MM.1S (cell line): ENCODE measurements around the gene TIMP2.

Source experiments
- DNase-seq: peaks from one replicate; pipeline ENCODE4 v3.0.0-alpha.2; 2015
- H2AFZ ChIP-seq: fragments of 300-600 bp; sonication (generic); 2 replicates; pipeline ENCODE4 v1.6.0; 2016; ENCODE audit warnings: antibody characterized with exemption, low read length
- H3F3A ChIP-seq: fragments of 300-600 bp; sonication (generic); 2 replicates; pipeline ENCODE4 v1.6.1; 2016; ENCODE audit warnings: mild to moderate bottlenecking, antibody characterized with exemption, low read length, moderate library complexity, mixed read lengths; ENCODE audit not compliant: insufficient read depth
- H3K27ac ChIP-seq: fragments of 300-600 bp; sonication (generic); 2 replicates; pipeline ENCODE4 v1.5.1; 2016; ENCODE audit warnings: mild to moderate bottlenecking, low read length
- H3K27me3 ChIP-seq: fragments of 300-600 bp; sonication (generic); replicated peaks from 2 replicates; pipeline ENCODE4 v1.6.0; 2016; ENCODE audit warnings: low read length; ENCODE audit not compliant: insufficient read depth
- H3K36me3 ChIP-seq: fragments of 300-600 bp; sonication (generic); replicated peaks from 2 replicates; pipeline ENCODE4 v1.6.1; 2016; ENCODE audit warnings: mild to moderate bottlenecking, low read length, mixed read lengths; ENCODE audit not compliant: insufficient read depth
- H3K4me1 ChIP-seq: fragments of 300-600 bp; sonication (generic); 2 replicates; pipeline ENCODE4 v1.6.1; 2016; ENCODE audit warnings: low read length, mixed read lengths
- H3K4me2 ChIP-seq: fragments of 300-600 bp; sonication (generic); 2 replicates; pipeline ENCODE4 v1.6.0; 2016; ENCODE audit warnings: low read depth, low read length
- H3K4me3 ChIP-seq: fragments of 300-600 bp; sonication (generic); 2 replicates; pipeline ENCODE4 v1.5.1; 2016; ENCODE audit warnings: low read length, mixed read lengths
- H3K79me2 ChIP-seq: fragments of 300-600 bp; sonication (generic); 2 replicates; pipeline ENCODE4 v1.6.1; 2016; ENCODE audit warnings: mixed run types, low read length, mixed read lengths
- H3K9ac ChIP-seq: fragments of 300-600 bp; sonication (generic); 2 replicates; pipeline ENCODE4 v1.6.1; 2016; ENCODE audit warnings: low read length, mixed read lengths
- H3K9me2 ChIP-seq: fragments of 300-600 bp; sonication (generic); replicated peaks from 2 replicates; pipeline ENCODE4 v1.6.1; 2016; ENCODE audit warnings: mild to moderate bottlenecking, low read length, mixed read lengths; ENCODE audit not compliant: insufficient read depth
- H3K9me3 ChIP-seq: fragments of 300-600 bp; sonication (generic); replicated peaks from 2 replicates; pipeline ENCODE4 v1.6.1; 2016; ENCODE audit warnings: mild to moderate bottlenecking, low read length, mixed read lengths; ENCODE audit not compliant: insufficient read depth
- H4K20me1 ChIP-seq: fragments of 300-600 bp; sonication (generic); 2 replicates; pipeline ENCODE4 v1.6.1; 2016; ENCODE audit warnings: mild to moderate bottlenecking, low read length, moderate library complexity, mixed read lengths; ENCODE audit not compliant: insufficient read depth
- EZH2 ChIP-seq: fragments of 300-600 bp; sonication (generic); optimal IDR thresholded peaks from 2 replicates; pipeline ENCODE3; 2017; ENCODE audit warnings: low read depth, mild to moderate bottlenecking, antibody characterized with exemption, low read length, mixed read lengths
- EZH2phosphoT487 ChIP-seq: fragments of 300-600 bp; sonication (generic); IDR thresholded peaks from 2 replicates; pipeline ENCODE4 v1.6.1; 2018; ENCODE audit warnings: antibody characterized with exemption, low read length
- TF ChIP-seq, protein P1 (sequence below): fragments of 300-600 bp; sonication (generic); IDR thresholded peaks from 2 replicates; pipeline ENCODE4 v1.5.1; 2016; ENCODE audit warnings: antibody characterized with exemption, low read length, mixed read lengths

TIMP2 gene

GRCh38 chr17:78826421-78826820 is 98.8 kb downstream of the TIMP2 start:
- H2AFZ ChIP-seq, result no peak overlapping the region
- no peaks in the 10 kb centered on the region; the same call in 1 of the 2 replicates for H3F3A ChIP-seq
- H3K79me2 ChIP-seq, result peaks cover 84% of the 10 kb centered on the region
- TF ChIP-seq EZH2phosphoT487 (no peak), EZH2 (no peak)
- TF ChIP-seq, protein P1, sequence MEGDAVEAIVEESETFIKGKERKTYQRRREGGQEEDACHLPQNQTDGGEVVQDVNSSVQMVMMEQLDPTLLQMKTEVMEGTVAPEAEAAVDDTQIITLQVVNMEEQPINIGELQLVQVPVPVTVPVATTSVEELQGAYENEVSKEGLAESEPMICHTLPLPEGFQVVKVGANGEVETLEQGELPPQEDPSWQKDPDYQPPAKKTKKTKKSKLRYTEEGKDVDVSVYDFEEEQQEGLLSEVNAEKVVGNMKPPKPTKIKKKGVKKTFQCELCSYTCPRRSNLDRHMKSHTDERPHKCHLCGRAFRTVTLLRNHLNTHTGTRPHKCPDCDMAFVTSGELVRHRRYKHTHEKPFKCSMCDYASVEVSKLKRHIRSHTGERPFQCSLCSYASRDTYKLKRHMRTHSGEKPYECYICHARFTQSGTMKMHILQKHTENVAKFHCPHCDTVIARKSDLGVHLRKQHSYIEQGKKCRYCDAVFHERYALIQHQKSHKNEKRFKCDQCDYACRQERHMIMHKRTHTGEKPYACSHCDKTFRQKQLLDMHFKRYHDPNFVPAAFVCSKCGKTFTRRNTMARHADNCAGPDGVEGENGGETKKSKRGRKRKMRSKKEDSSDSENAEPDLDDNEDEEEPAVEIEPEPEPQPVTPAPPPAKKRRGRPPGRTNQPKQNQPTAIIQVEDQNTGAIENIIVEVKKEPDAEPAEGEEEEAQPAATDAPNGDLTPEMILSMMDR, result no peak
- no peak for DNase-seq
- peaks cover 24% of the 10 kb centered on the region; the same call in 1 of the 2 replicates for H3K36me3 ChIP-seq
- no peak overlapping the region for H3K27ac ChIP-seq
- H3K4me2 ChIP-seq, result no peak overlapping the region
- no peaks in the 10 kb centered on the region for H4K20me1 ChIP-seq
- H3K9me3 ChIP-seq, result no peaks in the 10 kb centered on the region
- H3K4me3 ChIP-seq, result no peak overlapping the region
- no peaks in the 10 kb centered on the region for H3K27me3 ChIP-seq
- H3K4me1 ChIP-seq, result no peaks in the 10 kb centered on the region
- H3K9me2 ChIP-seq, result no peaks in the 10 kb centered on the region
- no peak overlapping the region for H3K9ac ChIP-seq

DNA sequence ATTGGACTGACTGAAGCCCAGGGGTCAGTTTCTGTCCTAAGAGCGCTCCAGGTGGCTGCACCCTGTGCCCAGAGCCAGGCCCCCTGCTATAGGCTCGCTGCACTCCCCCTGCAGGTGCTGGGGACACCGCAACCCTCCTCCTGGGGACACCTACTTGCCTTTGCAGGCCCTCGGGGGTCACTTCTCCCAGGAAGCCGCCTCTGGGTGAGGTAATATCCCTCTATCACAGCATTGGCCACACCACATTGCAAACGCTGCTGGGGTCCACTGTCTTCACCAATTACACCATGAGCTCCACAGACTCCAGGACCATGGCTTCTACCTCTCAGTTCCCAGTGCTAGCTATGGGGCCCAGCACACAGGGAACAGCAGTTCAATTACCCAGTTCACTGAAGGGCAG is 99.5 kb downstream of the TIMP2 start:
- H3K9me3 ChIP-seq, result no peaks in the 10 kb centered on the region
- H3K9me2 ChIP-seq, result no peaks in the 10 kb centered on the region
- no peak for TF ChIP-seq EZH2
- TF ChIP-seq EZH2phosphoT487, result no peak
- TF ChIP-seq, protein P1, result no peak
- H3K4me1 ChIP-seq, result no peaks in the 10 kb centered on the region
- H3K36me3 ChIP-seq, result peaks cover 24% of the 10 kb centered on the region; the same call in 1 of the 2 replicates
- no peaks in the 10 kb centered on the region; the same call in 1 of the 2 replicates for H3F3A ChIP-seq
- no peaks in the 10 kb centered on the region for H3K27me3 ChIP-seq
- H3K4me3 ChIP-seq, result no peak overlapping the region
- H3K79me2 ChIP-seq, result peaks cover 82% of the 10 kb centered on the region
- no peak overlapping the region for H2AFZ ChIP-seq
- H3K9ac ChIP-seq, result no peak overlapping the region
- no peak for DNase-seq
- H3K4me2 ChIP-seq, result no peak overlapping the region
- H3K27ac ChIP-seq, result no peak overlapping the region
- H4K20me1 ChIP-seq, result no peaks in the 10 kb centered on the region

GRCh38 chr17:78824240-78824639 is 100.9 kb downstream of the TIMP2 start:
- DNase-seq, result no peak

More at GRCh38 chr17:78824240-78824639, 100.9 kb downstream of the TIMP2 start:
- H3F3A ChIP-seq, result peaks cover 2% of the 10 kb centered on the region; the same call in 1 of the 2 replicates
- H3K4me1 ChIP-seq, result peaks cover 3% of the 10 kb centered on the region; the same call in 1 of the 2 replicates
- H3K4me2 ChIP-seq, result no peak overlapping the region
- no peaks in the 10 kb centered on the region for H3K9me3 ChIP-seq
- H3K4me3 ChIP-seq, result no peak overlapping the region
- H3K9me2 ChIP-seq, result no peaks in the 10 kb centered on the region
- no peak overlapping the region for H3K9ac ChIP-seq
- H3K36me3 ChIP-seq, result peaks cover 27% of the 10 kb centered on the region; the same call in 1 of the 2 replicates
- no peak overlapping the region for H3K27ac ChIP-seq
- peaks cover 80% of the 10 kb centered on the region for H3K79me2 ChIP-seq
- TF ChIP-seq EZH2phosphoT487 (no peak), EZH2 (no peak)
- TF ChIP-seq, protein P1, result no peak
- H4K20me1 ChIP-seq, result no peaks in the 10 kb centered on the region
- H2AFZ ChIP-seq, result no peak overlapping the region
- H3K27me3 ChIP-seq, result no peaks in the 10 kb centered on the region
